HL-60 (cell line): ENCODE results near the gene CD300LB.
A peak's percentile ranks its signal among the peaks of the same experiment; 100 is the strongest.
"Not testable (repeated sequence)": the region's sequence is repeated elsewhere in the genome, so short reads cannot be mapped to it uniquely, and the experiment has no call there.

ENCODE experiments used
- DNase-seq, 2 experiments: peaks; one replicate each; pipeline ENCODE4 v3.0.0-alpha.2; 2010 to 2020; ENCODE audit warnings: low read depth in 1 of 2, low spot score in 1 of 2
- H3K27ac ChIP-seq: fragments of 250-450 bp; sonication (Bioruptor Pico); replicated peaks from 2 replicates; pipeline ENCODE4 v1.5.1; 2020; ENCODE audit warnings: mild to moderate bottlenecking, moderate library complexity
- H3K27me3 ChIP-seq: fragments of 250-450 bp; sonication (Bioruptor Pico); 2 replicates; pipeline ENCODE4 v1.5.1; 2021; ENCODE audit warnings: mild to moderate bottlenecking, moderate library complexity; ENCODE audit not compliant: insufficient read depth, poor library complexity, severe bottlenecking
- H3K4me3 ChIP-seq: replicated peaks from 2 replicates; pipeline ENCODE4 v1.5.1; 2011; ENCODE audit warnings: mild to moderate bottlenecking, control low read depth, low read length; ENCODE audit not compliant: insufficient read depth
- CTCF ChIP-seq: IDR thresholded peaks from one replicate; pipeline ENCODE4 v1.5.1; 2011; ENCODE audit warnings: low read length, control low read depth, inconsistent platforms; ENCODE audit not compliant: insufficient read depth
- GABPA ChIP-seq: IDR thresholded peaks from 2 replicates; pipeline ENCODE4 v1.6.1; 2012; ENCODE audit warnings: low read depth
- POLR2AphosphoS5 ChIP-seq: IDR thresholded peaks from 2 replicates; pipeline ENCODE4 v1.6.1; 2012; ENCODE audit warnings: low read depth
- REST ChIP-seq: IDR thresholded peaks from 2 replicates; pipeline ENCODE4 v1.6.1; 2012; ENCODE audit warnings: low read depth; ENCODE audit not compliant: insufficient replicate concordance
- SPI1 ChIP-seq: IDR thresholded peaks from 2 replicates; pipeline ENCODE4 v1.6.1; 2012; ENCODE audit warnings: low read depth, mild to moderate bottlenecking, borderline replicate concordance

Gene CD300LB

GRCh38 chr17:74497471-74497870 lies 33.8 kb downstream of the CD300LB start:
- Histone ChIP-seq H3K4me3 (no peak overlapping the region), H3K27ac (no peak overlapping the region), H3K27me3 (no peaks in the 10 kb centered on the region)
- TF ChIP-seq SPI1 (no peak), REST (no peak), GABPA (no peak), CTCF (no peak), POLR2AphosphoS5 (no peak)
- peak in 1 of 2 experiments; percentile 30 for DNase-seq

GRCh38 chr17:74493331-74493833 lies 37.9 kb downstream of the CD300LB start:
- Histone ChIP-seq H3K4me3 (no peak overlapping the region), H3K27ac (no peak overlapping the region), H3K27me3 (no peaks in the 10 kb centered on the region)
- peak; percentile 43 to 73 for DNase-seq
- TF ChIP-seq SPI1 (no peak), GABPA (no peak), CTCF (peak; percentile 94), REST (no peak), POLR2AphosphoS5 (no peak)

- Histone ChIP-seq H3K4me3 (no peak overlapping the region), H3K27ac (no peak overlapping the region; the same call in 1 of the 2 replicates), H3K27me3 (no peaks in the 10 kb centered on the region)
- DNase-seq, result peak; percentile 37 to 70
- TF ChIP-seq POLR2AphosphoS5 (peak; percentile 40; the same call in 1 of the 2 replicates), SPI1 (no peak)
These were observed 39.6 kb downstream of the CD300LB start for GRCh38 chr17:74491626-74492025.

GRCh38 chr17:74490716-74491115 lies 40.6 kb downstream of the CD300LB start:
- no peak for DNase-seq
- no peak for TF ChIP-seq POLR2AphosphoS5
- no peak for TF ChIP-seq REST
- no peak for TF ChIP-seq SPI1
- H3K27ac ChIP-seq, result no peak overlapping the region
- H3K4me3 ChIP-seq, result no peak overlapping the region
- no peaks in the 10 kb centered on the region for H3K27me3 ChIP-seq

- DNase-seq, H3K27me3 ChIP-seq, H3K4me3 ChIP-seq, H3K27ac ChIP-seq: not testable (repeated sequence)
These were observed 43.0 kb downstream of the CD300LB start for GRCh38 chr17:74488276-74488675.
